GM19397 (cell line): ENCODE measurements around the gene EPC2.
"Not testable (repeated sequence)": the region's sequence is repeated elsewhere in the genome, so short reads cannot be mapped to it uniquely, and the experiment has no call there.

Source experiments
- ATAC-seq: cut with Tn5 transposase; IDR thresholded peaks from one replicate; pipeline ENCODE4 v1.9.1; 2021; ENCODE audit warnings: mild to moderate bottlenecking, moderate library complexity; ENCODE audit not compliant: unreplicated experiment

EPC2 gene

DNA sequence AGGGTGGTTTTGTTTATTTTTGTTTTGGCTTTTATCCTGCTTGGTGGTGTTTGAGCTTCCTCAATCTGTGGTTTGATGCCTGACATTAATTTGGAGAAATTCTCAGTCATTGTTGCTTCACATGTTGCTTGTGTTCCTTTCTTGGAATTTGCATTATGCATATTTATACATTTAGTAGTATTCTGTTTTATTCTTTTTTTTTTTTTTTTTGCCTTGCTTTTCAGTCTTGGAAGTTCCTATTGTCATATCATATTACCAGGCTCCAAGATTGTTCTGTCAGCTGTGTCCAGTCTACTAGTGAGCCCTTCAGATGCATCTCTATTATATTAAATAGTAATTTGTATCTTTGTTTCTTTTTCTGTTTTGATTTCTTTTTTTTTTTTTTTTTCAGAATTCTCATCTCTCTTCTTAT, 77.0 kb downstream of the EPC2 start:
- no peak for ATAC-seq

DNA sequence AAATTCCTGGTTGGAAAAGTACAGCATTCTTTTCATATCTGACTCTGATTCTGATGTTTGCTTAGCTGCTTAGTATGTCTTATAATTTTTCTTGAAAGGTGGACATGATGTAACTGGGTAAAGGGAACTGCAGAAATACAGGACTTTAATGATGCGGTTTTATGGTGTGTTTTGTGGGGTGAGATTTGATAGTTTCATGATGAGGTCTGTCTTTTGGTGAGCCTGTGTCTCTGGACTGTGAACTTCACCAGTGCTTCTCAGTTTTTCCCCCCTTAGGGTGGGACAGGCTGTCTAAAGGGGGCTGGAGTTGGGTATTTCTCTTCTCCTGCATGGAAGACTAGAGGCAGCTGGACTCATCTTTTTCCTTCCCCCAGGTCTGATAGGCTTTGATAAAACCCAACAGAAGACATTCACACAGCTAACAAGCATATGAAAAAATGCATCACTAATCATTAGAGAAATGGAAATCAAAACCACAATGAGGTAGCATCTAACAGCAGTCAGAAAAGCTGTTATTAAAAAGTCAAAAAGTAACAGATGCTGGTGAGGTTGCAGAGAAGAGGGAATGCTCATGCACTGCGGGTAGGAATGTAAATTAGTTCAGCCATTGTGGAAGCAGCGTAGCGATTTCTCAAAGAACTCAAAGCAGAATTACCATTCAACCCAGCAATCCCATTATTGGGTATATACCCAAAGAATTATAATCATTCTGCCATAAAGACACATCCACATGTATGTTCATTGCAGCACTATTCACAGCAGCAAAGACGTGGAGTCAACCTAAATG, 77.6 kb downstream of the EPC2 start:
- no peak for ATAC-seq

GRCh38 chr2:148725564-148725963, 81.0 kb downstream of the EPC2 start:
- peak; percentile 5 for ATAC-seq

DNA sequence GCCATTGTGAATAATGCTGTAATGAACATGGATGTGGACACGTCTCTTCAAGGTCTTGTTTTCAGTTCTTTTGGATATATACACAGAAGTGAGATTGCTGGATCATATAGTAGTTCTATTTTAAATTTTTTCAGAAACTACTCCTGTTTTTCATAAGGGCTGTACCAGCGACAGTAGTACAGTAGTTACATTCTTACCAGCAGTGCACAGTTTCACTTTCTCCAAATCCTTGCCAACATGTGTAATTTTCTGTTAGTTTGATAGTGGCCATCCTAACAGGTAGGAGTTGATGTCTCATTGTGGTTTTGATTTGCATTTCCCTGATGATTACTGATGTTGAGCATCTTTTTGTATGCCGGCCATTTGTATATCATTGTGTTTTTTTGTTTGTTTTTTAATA, 81.7 kb downstream of the EPC2 start:
- peak; percentile 67 for ATAC-seq

GRCh38 chr2:148730085-148730484, 85.5 kb downstream of the EPC2 start:
- no peak for ATAC-seq

DNA sequence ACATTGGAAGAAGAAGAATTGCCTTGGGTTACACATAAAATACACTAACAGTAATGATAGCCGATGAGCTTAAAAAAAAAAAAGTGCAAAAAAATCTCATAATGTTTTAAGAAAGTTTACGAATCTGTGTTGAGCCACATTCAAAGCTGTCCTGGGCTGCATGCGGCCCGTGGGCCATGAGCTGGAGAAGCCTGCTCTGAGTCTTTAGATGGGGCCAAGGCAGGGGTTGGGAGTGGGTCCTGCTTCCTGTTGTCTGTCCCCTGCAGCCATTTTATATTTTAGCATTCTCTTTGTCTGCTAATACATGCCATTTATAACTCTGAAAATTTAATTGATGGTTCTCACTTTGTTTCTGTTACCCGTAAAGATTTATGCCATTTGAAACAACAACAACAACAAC, 93.2 kb downstream of the EPC2 start:
- ATAC-seq, result no peak

- ATAC-seq, result no peak
These were observed 95.0 kb downstream of the EPC2 start for GRCh38 chr2:148739454-148740105.

DNA sequence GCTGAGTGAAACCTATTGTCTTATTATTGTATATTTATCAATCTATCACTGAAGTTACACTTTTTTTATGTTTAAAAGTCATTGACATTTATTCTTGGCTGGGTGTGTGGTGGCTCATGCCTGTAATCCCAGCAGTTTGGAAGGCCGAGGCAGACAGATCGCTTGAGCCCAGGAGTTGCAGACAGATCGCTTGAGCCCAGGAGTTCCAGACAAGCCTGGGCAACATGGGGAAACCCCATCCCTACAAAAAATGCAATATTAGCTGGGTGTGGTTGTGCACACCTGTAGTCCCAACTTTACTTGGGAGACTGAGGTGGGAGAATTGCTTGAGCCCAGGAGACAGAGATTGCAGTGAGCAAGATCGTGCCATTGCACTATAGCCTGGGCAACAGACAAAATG, 97.8 kb downstream of the EPC2 start:
- no peak for ATAC-seq

GRCh38 chr2:148745151-148745851, 100.8 kb downstream of the EPC2 start:
- ATAC-seq, result no peak

GRCh38 chr2:148746973-148747372, 102.4 kb downstream of the EPC2 start:
- ATAC-seq, result no peak

GRCh38 chr2:148751907-148752306, 107.4 kb downstream of the EPC2 start:
- ATAC-seq, result no peak

- no peak for ATAC-seq
These were observed 108.4 kb downstream of the EPC2 start for GRCh38 chr2:148752977-148753376.

DNA sequence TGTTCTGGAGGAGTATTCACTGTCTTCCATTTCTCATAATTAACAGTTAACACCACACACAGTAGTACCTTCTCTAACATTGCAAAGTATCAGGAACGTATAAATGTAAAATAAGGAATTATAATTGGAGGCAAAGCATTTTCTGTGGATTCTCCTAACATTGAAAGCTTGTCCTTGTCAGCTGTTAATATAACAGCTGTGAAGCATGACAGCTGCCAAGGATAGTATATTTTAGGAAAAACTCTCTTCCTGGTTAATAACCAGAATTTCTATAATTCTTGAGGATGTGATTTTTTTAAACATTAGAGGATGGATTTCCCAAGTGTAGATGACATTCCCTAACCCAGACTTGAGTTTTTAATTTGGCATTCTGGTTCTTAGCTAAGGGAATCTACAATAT, 110.3 kb downstream of the EPC2 start:
- ATAC-seq, result no peak

GRCh38 chr2:148756292-148756975, 111.9 kb downstream of the EPC2 start:
- ATAC-seq, result no peak

GRCh38 chr2:148764815-148765214, 120.3 kb downstream of the EPC2 start:
- ATAC-seq, result no peak

GRCh38 chr2:148770047-148770446, 125.5 kb downstream of the EPC2 start:
- no peak for ATAC-seq

GRCh38 chr2:148781544-148781943, 137.0 kb downstream of the EPC2 start:
- ATAC-seq, result no peak

- ATAC-seq, result no peak
These were observed 144.5 kb downstream of the EPC2 start for GRCh38 chr2:148789059-148789458.

- ATAC-seq, result not testable (repeated sequence)
These were observed 145.6 kb downstream of the EPC2 start for GRCh38 chr2:148790172-148790571.

- no peak for ATAC-seq
These were observed 150.0 kb downstream of the EPC2 start for GRCh38 chr2:148794558-148794957.
